Activated CD4-positive, alpha-beta T cell treated with anti-CD3 and anti-CD28 coated beads for 36 hours (primary cell): ENCODE results near the gene INF2. TPM values are rescaled to one million over a fixed set of nuclear protein-coding genes. Genes with fewer than 3 reads are reported as not detected.

Source experiments
- ATAC-seq: fragments of 200-7000 bp; cut with Tn5 transposase; one replicate; pipeline ENCODE4 v1.10.0; 2021; ENCODE audit warnings: mild to moderate bottlenecking, moderate library complexity
- CTCF ChIA-PET: fragments of 350-600 bp; sonication (Branson Sonifier 250); formaldehyde crosslinking; loops from one replicate; lab custom pipeline; 2021; ENCODE audit warnings: antibody characterized with exemption; lab: Charles Lee
- POLR2A ChIA-PET: fragments of 350-600 bp; sonication (Branson Sonifier 250); formaldehyde crosslinking; loops from one replicate; lab custom pipeline; 2021; ENCODE audit warnings: antibody characterized with exemption, inconsistent platforms; lab: Charles Lee
- DNase-seq: peaks from one replicate; pipeline ENCODE4 v3.0.0-alpha.2; 2020
- H3K27ac Mint-ChIP-seq: one replicate; pipeline ENCODE4 v1.8.0; 2021; ENCODE audit warnings: mixed read lengths
- H3K27me3 Mint-ChIP-seq: one replicate; pipeline ENCODE4 v1.8.0; 2021; ENCODE audit warnings: mixed read lengths
- H3K36me3 Mint-ChIP-seq: one replicate; pipeline ENCODE4 v1.8.0; 2021; ENCODE audit warnings: low read depth, mixed read lengths
- H3K4me1 Mint-ChIP-seq: one replicate; pipeline ENCODE4 v1.8.0; 2021; ENCODE audit warnings: mixed read lengths
- H3K4me3 Mint-ChIP-seq: one replicate; pipeline ENCODE4 v1.8.0; 2021; ENCODE audit warnings: mild to moderate bottlenecking, moderate library complexity, mixed read lengths
- H3K9me3 Mint-ChIP-seq: one replicate; pipeline ENCODE4 v1.8.0; 2021; ENCODE audit warnings: low read depth, mixed read lengths
- intact Hi-C, 2 experiments: fragments of 100-400 bp; cut with DNase I in 1 of 2; cut with micrococcal nuclease in 1 of 2; formaldehyde crosslinking; loops; one replicate each; pipeline versions ENCODE4 v1.14.2 to v1.15.1; 2022 to 2024; cut with DNase I, micrococcal nuclease
- total RNA-seq, 2 experiments: library from RNA; stranded (reverse); gene quantifications; one replicate each; pipeline ENCODE4 v1.2.3, GENCODE V29; 2021

INF2 gene
- total RNA-seq, 2 experiments from 2014 or later: 60.8 to 66.0 TPM

DNA sequence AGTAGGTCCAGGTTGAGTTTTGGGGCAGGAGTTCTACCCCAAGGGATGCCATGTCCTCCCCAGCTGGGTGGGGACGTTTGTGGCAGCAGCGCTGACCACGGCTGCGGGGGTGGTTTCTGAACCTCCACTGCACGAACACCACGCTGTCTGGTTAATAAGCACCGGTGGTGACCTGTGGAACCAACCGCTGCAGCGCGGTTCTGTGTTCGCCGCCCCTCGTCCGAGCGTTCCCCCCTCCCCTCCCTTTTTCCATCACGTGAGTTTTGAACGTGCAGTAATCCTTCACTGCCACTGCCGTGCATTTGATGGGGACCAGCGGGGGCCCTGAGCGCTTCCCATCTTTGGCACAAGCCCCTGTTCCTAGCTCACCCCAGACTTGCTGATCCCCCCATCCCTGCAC, 28.2 kb downstream of the INF2 start:
- Mint-ChIP-seq H3K4me3 (no peak overlapping the region), H3K4me1 (no peaks in the 10 kb centered on the region), H3K27ac (no peak overlapping the region), H3K27me3 (no peaks in the 10 kb centered on the region), H3K36me3 (peaks cover 7% of the 10 kb centered on the region), H3K9me3 (no peaks in the 10 kb centered on the region)
- ATAC-seq (no peak), DNase-seq (no peak)
- intact Hi-C loops: no loop called here
- CTCF ChIA-PET: no interaction called here
- POLR2A ChIA-PET: no interaction called here

DNA sequence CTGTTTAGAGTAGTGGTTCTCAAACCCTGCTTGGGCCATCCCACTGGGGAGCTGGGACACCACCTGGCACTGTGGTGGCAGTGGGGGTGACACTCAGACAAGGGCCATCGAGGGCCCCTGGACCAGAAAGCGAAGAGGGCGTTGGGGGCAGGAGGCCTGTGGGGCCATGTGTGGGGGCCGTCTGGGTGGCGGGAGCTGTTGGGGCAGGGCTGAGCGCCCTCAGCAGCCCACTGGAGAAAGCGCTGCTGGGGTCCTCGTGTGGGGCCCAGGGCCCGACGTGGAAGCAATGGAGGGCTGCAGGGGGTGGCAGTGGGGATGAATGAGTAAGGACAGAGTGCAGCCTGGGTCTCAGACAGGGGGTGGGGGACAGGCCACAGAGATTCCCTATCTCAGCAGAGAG, 28.7 kb downstream of the INF2 start:
- ATAC-seq (no peak), DNase-seq (no peak)
- Mint-ChIP-seq H3K27ac (no peak overlapping the region), H3K4me1 (no peaks in the 10 kb centered on the region), H3K36me3 (peaks cover 7% of the 10 kb centered on the region), H3K9me3 (no peaks in the 10 kb centered on the region), H3K4me3 (no peak overlapping the region), H3K27me3 (no peaks in the 10 kb centered on the region)
- intact Hi-C loops: no loop called here
- POLR2A ChIA-PET: no interaction called here
- CTCF ChIA-PET: no interaction called here

DNA sequence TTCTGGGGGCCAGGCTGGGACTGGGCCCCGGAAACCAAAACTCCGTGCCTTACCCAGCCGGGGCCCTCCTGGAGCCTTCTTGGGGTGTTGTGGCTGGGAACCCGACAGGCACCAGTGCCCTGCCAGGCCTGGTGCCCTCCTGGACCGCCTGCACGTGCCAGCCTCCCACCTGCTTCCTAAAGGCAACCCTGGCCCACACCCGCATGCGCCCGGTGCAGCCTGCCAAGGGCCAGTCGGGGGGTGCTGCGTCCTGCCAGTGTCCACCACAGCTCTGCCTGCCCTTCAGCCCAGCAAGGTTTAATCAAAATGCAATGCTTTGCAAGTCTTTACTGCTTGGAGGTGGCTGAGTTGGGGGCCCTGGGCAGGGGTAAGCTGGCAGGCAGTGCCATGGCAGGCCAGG, 29.5 kb downstream of the INF2 start:
- H3K36me3 Mint-ChIP-seq: peaks cover 7% of the 10 kb centered on the region
- intact Hi-C loops: no loop called here
- no peak for ATAC-seq
- no peaks in the 10 kb centered on the region for H3K4me1 Mint-ChIP-seq
- DNase-seq: no peak
- ChIA-PET CTCF (no interaction called here), POLR2A (no interaction called here)
- no peaks in the 10 kb centered on the region for H3K27me3 Mint-ChIP-seq
- H3K9me3 Mint-ChIP-seq: no peaks in the 10 kb centered on the region
- H3K4me3 Mint-ChIP-seq: no peak overlapping the region
- no peak overlapping the region for H3K27ac Mint-ChIP-seq

DNA sequence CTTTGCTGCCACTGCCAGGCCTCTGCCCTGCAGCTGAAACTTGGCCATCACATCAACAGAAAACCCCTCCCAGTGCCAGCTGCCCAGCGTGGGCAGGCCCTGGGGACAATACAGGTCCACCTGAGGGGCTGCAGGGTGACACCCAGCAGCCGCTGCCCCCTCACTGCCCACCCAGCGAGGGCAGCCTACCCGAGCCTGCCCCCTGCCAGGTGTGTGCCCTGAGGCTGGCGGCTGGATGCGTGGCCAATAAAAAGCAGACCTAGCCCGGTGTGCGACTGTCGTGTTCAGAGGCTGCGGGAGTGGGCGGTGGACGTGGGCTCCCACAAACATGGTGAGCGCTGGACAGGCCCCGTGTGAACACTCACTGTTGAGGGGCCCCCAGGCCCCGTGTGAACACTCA, 29.9 kb downstream of the INF2 start:
- no peaks in the 10 kb centered on the region for H3K4me1 Mint-ChIP-seq
- POLR2A ChIA-PET: no interaction called here
- no peak overlapping the region for H3K27ac Mint-ChIP-seq
- CTCF ChIA-PET: no interaction called here
- intact Hi-C loops: no loop called here
- ATAC-seq (no peak), DNase-seq (no peak)
- H3K4me3 Mint-ChIP-seq: no peak overlapping the region
- no peaks in the 10 kb centered on the region for H3K27me3 Mint-ChIP-seq
- H3K9me3 Mint-ChIP-seq: no peaks in the 10 kb centered on the region
- H3K36me3 Mint-ChIP-seq: peaks cover 4% of the 10 kb centered on the region

DNA sequence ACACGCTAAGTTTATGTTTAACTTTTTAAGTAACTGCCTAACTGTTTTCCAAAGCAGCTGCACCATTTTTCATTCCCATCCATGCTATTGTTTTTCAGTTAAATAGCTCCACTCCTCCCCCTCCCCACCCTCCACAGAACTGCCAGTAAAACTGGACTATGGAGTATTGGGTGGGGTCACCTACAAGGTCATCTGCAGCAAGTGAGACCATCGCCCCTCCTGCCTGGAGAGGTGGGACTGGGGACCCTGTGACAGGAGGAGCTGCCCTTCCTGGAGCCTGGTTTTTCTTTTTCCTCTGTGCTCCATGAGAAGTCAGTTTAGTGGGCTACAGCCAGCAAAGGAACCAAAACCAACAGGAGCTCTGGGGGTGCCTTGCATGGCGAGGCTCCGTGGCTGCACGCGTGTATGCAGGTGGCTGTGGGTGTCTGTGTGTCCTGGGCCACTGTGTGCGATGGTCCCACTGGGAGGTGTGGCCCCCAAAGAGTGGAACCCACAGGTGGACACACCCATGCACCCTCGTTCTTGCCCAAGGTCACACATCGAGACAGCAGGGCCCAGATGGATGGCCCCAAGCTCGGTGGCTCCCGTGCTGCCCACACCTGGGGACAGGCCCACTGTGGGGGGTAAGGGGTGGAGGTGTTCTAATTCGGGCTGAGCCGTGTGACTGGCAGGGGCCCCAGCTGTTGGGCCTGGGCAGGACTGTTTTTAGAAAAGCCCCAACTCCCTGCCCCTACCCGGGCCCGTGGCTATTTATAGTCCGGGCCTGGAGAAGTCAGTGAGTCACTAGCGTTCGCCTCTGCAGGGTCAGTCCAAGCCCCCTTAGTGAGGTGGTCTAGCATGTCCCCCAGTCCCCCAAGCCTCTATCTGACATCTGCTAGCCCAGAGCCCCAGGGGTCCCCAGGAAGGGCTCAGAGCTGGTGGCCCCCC, 32.4 kb downstream of the INF2 start:
- Mint-ChIP-seq H3K4me3 (no peak overlapping the region), H3K9me3 (no peaks in the 10 kb centered on the region), H3K27me3 (no peaks in the 10 kb centered on the region), H3K36me3 (peaks cover 4% of the 10 kb centered on the region), H3K4me1 (no peaks in the 10 kb centered on the region), H3K27ac (no peak overlapping the region)
- CTCF ChIA-PET: interaction anchor here (1.1 kb wide), 1 partner anchor 10 kb away, joined by 5 read pairs; no protein-coding TSS in a partner anchor
- ATAC-seq (no peak), DNase-seq (no peak)
- intact Hi-C loops: no loop called here
- POLR2A ChIA-PET: no interaction called here

DNA sequence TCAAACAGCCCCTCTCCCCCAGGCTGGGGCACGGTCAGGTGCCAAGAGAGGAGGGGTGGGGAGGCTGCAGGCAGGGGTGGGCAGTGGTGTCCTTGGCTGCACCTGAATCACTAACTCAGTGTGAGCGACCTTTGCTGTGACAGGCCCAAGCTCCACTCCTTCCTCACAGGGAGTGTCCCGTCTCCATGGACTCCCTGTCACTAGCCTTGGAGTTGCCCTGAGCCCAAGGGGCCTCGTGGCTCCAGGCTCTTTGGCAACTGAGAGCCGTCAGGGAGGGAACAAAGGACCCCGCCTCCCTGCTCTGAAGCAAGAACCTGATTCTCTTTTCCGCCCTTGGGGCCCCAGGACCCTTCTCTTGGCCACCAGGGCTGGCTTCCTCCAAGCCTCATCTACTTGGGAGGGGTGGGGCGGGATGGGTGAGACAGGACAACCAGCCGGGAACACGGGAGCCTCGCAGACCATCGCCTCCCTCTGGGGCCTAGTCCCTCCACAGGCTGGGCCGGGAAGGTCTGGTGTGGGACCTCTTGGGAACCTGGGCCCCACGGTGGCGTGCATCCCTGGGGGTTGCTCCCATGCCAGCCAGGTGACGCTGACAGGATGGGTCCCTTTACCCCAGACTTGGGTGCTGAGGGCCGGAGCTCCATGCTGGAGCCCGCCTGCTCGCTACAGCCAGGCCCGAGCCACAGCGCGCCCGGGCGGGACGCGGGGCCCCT, 33.7 kb downstream of the INF2 start:
- no peak for DNase-seq
- ChIA-PET CTCF (interaction anchor here (0.7 to 1.2 kb wide), 4 partner anchors 14 to 257 kb away, joined by 3 to 6 read pairs (median 4); no protein-coding TSS in a partner anchor), POLR2A (no interaction called here)
- Mint-ChIP-seq H3K27ac (no peak overlapping the region), H3K9me3 (no peaks in the 10 kb centered on the region), H3K4me1 (no peaks in the 10 kb centered on the region), H3K36me3 (peaks cover 4% of the 10 kb centered on the region), H3K4me3 (no peak overlapping the region), H3K27me3 (no peaks in the 10 kb centered on the region)
- intact Hi-C loops: no loop called here
- no peak for ATAC-seq

DNA sequence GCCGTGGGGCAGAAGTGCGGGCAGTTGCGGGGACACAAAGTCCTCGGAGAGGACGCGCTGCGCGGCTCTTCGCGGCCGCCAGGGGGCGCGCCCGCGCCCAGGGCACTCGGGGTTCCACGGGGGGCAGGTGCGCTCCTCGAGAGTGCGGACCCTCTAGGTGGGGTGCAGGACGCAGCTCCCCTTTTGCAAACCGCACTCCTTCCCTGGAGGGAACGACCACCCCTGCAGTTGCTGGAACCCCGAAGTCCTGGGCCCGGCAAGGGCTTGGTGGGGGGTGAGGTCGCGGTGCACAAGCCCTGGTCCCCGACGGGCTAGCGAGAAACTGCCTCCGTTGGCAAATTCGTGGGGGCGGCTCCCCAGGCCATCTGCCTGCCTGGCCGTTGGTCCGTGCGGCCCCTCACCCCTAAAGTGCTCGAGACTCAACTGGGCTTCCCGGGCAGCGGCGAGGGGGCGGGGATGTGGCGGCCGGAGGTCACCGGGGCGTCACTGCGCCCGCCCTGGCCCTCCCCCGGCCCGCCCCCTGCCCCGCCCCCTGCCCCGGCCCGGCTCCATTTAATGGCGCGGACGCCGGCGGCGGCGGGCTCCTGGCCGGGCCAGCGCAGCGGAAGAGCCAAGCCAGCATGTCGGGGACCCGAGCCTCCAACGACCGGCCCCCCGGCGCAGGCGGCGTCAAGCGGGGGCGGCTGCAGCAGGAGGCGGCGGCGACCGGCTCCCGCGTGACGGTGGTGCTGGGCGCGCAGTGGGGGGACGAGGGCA, 34.4 kb downstream of the INF2 start, which contains the start of gene ADSS1:
TSS of gene ADSS1 (plus strand) at position 579 of the 756 bp plus-strand sequence. CDS start at position 621, 42 bp downstream.
- no peaks in the 10 kb centered on the region for H3K4me1 Mint-ChIP-seq
- no peaks in the 10 kb centered on the region for H3K9me3 Mint-ChIP-seq
- peak within 1 kb of the TSS; percentile 57 for H3K4me3 Mint-ChIP-seq
- DNase-seq: peak; percentile 73
- CTCF ChIA-PET: interaction anchor here (0.7 to 1.2 kb wide), 4 partner anchors 15 to 256 kb away, joined by 3 to 6 read pairs (median 4); no protein-coding TSS in a partner anchor
- H3K27me3 Mint-ChIP-seq: no peaks in the 10 kb centered on the region
- H3K36me3 Mint-ChIP-seq: peaks cover 4% of the 10 kb centered on the region
- peak; percentile 72 for ATAC-seq
- H3K27ac Mint-ChIP-seq: no peak within 1 kb of the TSS
- POLR2A ChIA-PET: no interaction called here
- intact Hi-C loops: loop anchor here in 1 of 2 experiments (1.0 kb wide), 3 partner anchors 28 to 102 kb away; partner anchors contain the start of gene INF2

DNA sequence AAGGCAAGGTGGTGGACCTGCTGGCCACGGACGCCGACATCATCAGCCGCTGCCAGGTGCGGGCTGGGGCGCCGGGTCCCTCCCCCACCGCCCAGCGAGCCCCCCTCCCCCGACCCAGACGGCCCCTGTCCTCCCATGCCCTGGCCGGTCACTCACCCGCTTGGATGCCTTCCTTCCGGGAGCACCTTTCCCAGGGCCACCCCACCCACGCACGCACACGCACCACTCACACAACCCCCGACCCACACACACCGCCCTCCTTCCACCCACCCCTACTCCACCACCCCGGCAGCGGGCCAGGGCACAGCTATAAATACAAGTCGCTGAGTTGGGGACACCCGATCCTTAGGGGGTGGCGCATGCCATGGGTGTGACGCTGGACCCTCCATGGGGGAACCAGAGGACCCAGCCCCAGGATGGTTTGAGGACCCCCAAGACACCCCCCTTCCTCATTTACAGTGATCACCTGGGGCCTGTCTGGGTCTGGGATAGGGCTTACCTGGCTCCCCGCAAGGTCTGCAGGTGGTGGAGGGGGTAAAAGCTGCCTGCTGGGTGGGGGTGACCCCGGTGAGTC, 35.1 kb downstream of the INF2 start:
- no peaks in the 10 kb centered on the region for H3K4me1 Mint-ChIP-seq
- ChIA-PET POLR2A (no interaction called here), CTCF (interaction anchor here (1.2 kb wide), 1 partner anchor 28 kb away, joined by 4 read pairs; the partner anchor contains the start of gene SIVA1)
- H3K9me3 Mint-ChIP-seq: no peaks in the 10 kb centered on the region
- H3K4me3 Mint-ChIP-seq: peak overlapping the region; percentile 28
- peaks cover 4% of the 10 kb centered on the region for H3K36me3 Mint-ChIP-seq
- intact Hi-C loops: loop anchor here in 1 of 2 experiments (1.0 kb wide), 3 partner anchors 28 to 102 kb away; partner anchors contain the start of gene INF2
- H3K27ac Mint-ChIP-seq: no peak overlapping the region
- H3K27me3 Mint-ChIP-seq: no peaks in the 10 kb centered on the region
- peak; percentile 33 for DNase-seq
- peak; percentile 13 for ATAC-seq

DNA sequence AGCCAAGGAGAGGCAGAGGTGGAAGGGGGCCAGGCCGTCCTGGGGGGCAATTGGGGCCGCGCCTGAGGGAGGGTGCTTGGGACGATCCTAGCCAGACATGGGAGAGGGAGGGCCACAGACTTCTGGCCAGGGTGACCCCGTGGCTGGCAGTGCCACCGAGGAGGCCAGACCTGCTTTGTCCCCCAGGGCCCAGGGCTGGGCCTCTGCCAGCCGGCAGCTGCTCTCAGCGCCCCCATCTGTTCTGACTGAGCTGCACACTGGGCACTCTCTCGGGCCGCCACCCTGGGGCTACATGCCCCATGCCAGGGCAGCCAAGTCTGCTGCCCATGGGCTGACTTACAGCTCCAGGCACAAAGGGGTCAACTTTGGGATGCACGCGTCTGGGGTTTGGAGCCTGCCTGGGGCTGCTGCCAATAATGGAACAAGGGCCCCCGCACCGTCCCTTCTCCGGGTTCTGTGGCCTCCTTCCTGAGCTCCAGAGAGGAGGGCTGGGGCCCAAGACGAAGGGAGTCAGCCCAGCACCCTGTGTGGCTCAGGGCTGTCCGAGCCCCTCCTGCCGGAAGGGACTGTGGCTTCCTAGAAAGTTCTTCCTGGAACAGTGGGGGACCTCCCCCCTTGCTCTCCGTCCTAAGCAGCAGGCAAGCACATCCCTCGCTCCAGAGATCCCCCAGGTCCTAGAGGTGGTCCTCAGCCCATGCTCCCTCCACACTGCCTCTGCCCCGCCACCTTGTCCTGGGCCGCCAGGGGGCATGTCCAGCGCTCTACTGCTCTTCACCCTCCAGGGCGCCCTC, 35.8 kb downstream of the INF2 start:
- Mint-ChIP-seq H3K4me3 (peak overlapping the region; percentile 28), H3K36me3 (no peaks in the 10 kb centered on the region), H3K27ac (no peak overlapping the region), H3K9me3 (no peaks in the 10 kb centered on the region), H3K4me1 (no peaks in the 10 kb centered on the region), H3K27me3 (no peaks in the 10 kb centered on the region)
- ATAC-seq (no peak), DNase-seq (peak; percentile 34)
- intact Hi-C loops: loop anchor here in 1 of 2 experiments (1.0 kb wide), 3 partner anchors 27 to 101 kb away; partner anchors contain the start of gene INF2
- POLR2A ChIA-PET: no interaction called here
- CTCF ChIA-PET: interaction anchor here (0.7 to 1.2 kb wide), 2 partner anchors 27 to 173 kb away, joined by 3 to 4 read pairs; partner anchors contain the start of gene SIVA1
